Right lobe of liver (tissue), 6 donors: Measurements from ENCODE around the gene CCND2. TPM values are rescaled to one million over a fixed set of nuclear protein-coding genes. Genes with fewer than 3 reads are reported as not detected.

ENCODE experiments used
- ATAC-seq, 4 donors: fragments of 200-7000 bp; cut with Tn5 transposase; one replicate each; pipeline ENCODE4 v1.9.1; 2020; ENCODE audit warnings: mild to moderate bottlenecking in 4 of 4, moderate library complexity in 4 of 4
- DNase-seq, 3 donors: peaks; one replicate each; pipeline ENCODE4 v3.0.0-alpha.2; 2020
- H3K27ac ChIP-seq, 3 donors: fragments of 200-600 bp; one replicate each; pipeline ENCODE4 v1.8.0; 2022
- H3K27me3 ChIP-seq, 2 donors: fragments of 200-600 bp; one replicate each; pipeline ENCODE4 v1.8.0; 2022
- H3K36me3 ChIP-seq, 4 donors: fragments of 200-600 bp; sonication (generic) in 1 of 4; one replicate each; pipeline versions ENCODE4 v1.5.1 to v1.8.0; 2017 to 2022; ENCODE audit warnings: control low read depth in 1 of 4
- H3K4me1 ChIP-seq, 4 donors: fragments of 200-600 bp; sonication (generic) in 1 of 4; one replicate each; pipeline versions ENCODE4 v1.5.1 to v1.8.0; 2017 to 2022; ENCODE audit warnings: control low read depth in 1 of 4
- H3K4me3 ChIP-seq, 3 donors: fragments of 200-600 bp; one replicate each; pipeline ENCODE4 v1.8.0; 2022
- H3K9me3 ChIP-seq, 4 donors: fragments of 200-600 bp; sonication (generic) in 1 of 4; one replicate each; pipeline versions ENCODE4 v1.5.1 to v1.8.0; 2017 to 2022; ENCODE audit warnings: control low read depth in 1 of 4
- POLR2A ChIP-seq: fragments of 450-650 bp; IDR thresholded peaks from one replicate; pipeline ENCODE4 v1.6.1; 2017; ENCODE audit warnings: antibody characterized with exemption, mild to moderate bottlenecking
- WGBS: methylation state at CpG from one replicate; pipeline ENCODE4 v1.1.6; 2018; ENCODE audit warnings: low coverage, low lambda C conversion rate; ENCODE audit not compliant: insufficient coverage; ENCODE audit errors: missing lambda C conversion rate; 5-methylcytosine and 5-hydroxymethylcytosine counted together
- intact Hi-C, 2 donors: fragments of 100-400 bp; cut with DNase I; formaldehyde crosslinking; loops; one replicate each; pipeline versions ENCODE4 v1.11.2 to v1.14.1; 2022
- total RNA-seq, 6 experiments: library from RNA; depleted of rRNA in 2 of 6; stranded (reverse); fragments of >200 nt in 2 of 6; fragmentation: NEBNext Ultra II Directional in 3 of 6; extraction: Animal tissue kit (Norgen Biotek cat#: 25700) in 3 of 6; gene quantifications; one replicate each; pipeline versions ENCODE4 v1.1.0 to v1.2.4, GENCODE V29; 2016 to 2023
- TF ChIP-seq, protein P1 (sequence below), 4 donors: fragments of 200-600 bp in 3 of 4; fragments of 450-650 bp in 1 of 4; IDR thresholded peaks; one replicate each; pipeline versions ENCODE4 v1.5.1 to v1.8.0; 2016 to 2022; ENCODE audit warnings: antibody characterized with exemption in 4 of 4, mild to moderate bottlenecking in 2 of 4
- donor health status: DM: no; HTN: yes; CAD: no.
- donor health status: DM: no; HTN: no; CAD: no.
- donor health status: DM: no; HTN: no; CAD: no.
- donor health status: DM: no; HTN: yes; CAD: no.
- donor health status: DM: no; HTN: yes; CAD: no.

CCND2 gene
- total RNA-seq, 6 experiments from 2014 or later, result 1.1 to 6.2 (median 1.5) TPM

DNA sequence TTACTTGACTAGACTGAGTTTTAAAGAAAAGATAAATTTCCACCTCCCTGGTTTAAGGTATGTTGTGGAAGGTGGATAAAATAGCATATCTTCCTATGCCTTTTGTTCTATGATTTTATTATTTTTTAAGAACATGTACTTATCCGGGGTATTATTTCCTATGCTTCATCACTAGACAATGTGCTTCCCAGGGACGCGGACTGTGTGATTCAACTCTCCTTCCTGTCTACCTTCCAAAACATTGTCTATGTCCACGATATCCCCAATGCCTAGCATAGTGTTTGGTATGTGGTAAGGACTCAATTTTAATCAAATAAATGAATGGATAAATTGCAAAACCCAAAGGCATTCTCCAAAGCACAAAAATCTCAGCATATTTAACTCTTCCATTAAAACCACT is 8.3 kb upstream of the CCND2 start:
- TF ChIP-seq POLR2A, result no peak
- TF ChIP-seq, protein P1, sequence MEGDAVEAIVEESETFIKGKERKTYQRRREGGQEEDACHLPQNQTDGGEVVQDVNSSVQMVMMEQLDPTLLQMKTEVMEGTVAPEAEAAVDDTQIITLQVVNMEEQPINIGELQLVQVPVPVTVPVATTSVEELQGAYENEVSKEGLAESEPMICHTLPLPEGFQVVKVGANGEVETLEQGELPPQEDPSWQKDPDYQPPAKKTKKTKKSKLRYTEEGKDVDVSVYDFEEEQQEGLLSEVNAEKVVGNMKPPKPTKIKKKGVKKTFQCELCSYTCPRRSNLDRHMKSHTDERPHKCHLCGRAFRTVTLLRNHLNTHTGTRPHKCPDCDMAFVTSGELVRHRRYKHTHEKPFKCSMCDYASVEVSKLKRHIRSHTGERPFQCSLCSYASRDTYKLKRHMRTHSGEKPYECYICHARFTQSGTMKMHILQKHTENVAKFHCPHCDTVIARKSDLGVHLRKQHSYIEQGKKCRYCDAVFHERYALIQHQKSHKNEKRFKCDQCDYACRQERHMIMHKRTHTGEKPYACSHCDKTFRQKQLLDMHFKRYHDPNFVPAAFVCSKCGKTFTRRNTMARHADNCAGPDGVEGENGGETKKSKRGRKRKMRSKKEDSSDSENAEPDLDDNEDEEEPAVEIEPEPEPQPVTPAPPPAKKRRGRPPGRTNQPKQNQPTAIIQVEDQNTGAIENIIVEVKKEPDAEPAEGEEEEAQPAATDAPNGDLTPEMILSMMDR (IDR thresholded peaks at IDR 0.05), result no peak
- peak in 1 of 4 donors; percentile 21 for ATAC-seq
- DNase-seq, result no peak
- intact Hi-C loops, result no loop called here
- H3K4me3 ChIP-seq, result no peak overlapping the region
- H3K4me1 ChIP-seq, result peaks cover 0 to 8% (median 0%) of the 10 kb centered on the region in 4 donors
- H3K27ac ChIP-seq, result no peak overlapping the region
- H3K36me3 ChIP-seq, result no peaks in the 10 kb centered on the region
- H3K9me3 ChIP-seq, result no peaks in the 10 kb centered on the region
- H3K27me3 ChIP-seq, result peaks cover 0 to 38% of the 10 kb centered on the region in 2 donors
- 54% methylated on average over 4 of the region's 4 CpGs for WGBS

DNA sequence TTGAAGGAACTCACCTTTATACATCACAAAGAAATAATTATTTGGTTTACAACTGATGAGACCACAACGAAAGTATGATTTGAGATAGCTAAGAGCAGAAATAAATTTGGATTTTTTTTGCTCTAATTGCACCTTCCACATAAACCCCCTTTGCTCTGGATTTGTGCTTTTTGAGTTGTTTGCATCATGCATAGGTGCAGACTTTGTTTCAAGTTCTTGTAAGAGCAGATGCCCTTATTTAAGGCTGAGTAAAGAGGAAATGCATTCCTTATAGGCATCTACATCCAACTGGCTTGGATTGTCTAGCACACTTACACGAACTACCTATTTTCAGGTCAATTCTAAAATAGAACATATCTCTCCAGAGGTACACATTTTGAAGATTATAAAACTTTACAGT is 6.6 kb upstream of the CCND2 start:
- no peaks in the 10 kb centered on the region for H3K9me3 ChIP-seq

DNA sequence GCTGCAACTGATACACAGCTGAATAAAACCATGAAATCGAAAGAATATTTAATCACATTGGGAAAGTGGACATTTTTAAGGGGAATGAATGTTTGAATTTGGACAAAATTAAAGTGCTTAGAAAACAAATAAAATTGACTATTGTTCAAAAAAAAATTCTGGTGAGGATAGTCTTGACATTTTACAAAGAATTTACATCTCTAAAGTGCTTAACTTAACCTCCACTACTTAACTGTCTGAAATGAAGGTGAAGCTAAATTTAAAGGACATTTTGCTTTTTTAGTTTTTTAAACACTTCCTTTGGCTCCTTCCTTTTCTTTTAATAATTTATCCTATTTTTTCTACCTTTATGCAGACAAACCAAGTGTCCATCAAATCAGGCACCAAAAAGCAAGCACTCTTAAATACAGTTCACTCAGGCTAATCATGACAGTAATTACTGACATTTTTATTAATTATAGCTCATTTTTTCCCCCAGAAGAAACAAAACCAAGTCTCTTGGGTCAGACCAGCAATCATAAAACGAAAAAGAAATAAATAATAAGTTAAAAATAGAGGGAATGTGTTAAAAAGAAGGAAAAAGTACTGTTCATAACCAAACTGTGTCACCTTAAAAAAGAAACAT is 5.7 kb upstream of the CCND2 start:
- intact Hi-C loops, result no loop called here
- peaks cover 0 to 25% (median 0%) of the 10 kb centered on the region in 4 donors for H3K4me1 ChIP-seq
- no peaks in the 10 kb centered on the region for H3K9me3 ChIP-seq
- TF ChIP-seq, protein P1 (IDR thresholded peaks at IDR 0.05), result no peak
- TF ChIP-seq POLR2A, result no peak
- 40% methylated on average over 2 of the region's 2 CpGs for WGBS
- H3K4me3 ChIP-seq, result no peak overlapping the region
- DNase-seq (no peak), ATAC-seq (no peak)
- H3K36me3 ChIP-seq, result no peaks in the 10 kb centered on the region
- H3K27ac ChIP-seq, result no peak overlapping the region
- H3K27me3 ChIP-seq, result peaks cover 0 to 57% of the 10 kb centered on the region in 2 donors

More for the DNA sequence above, 6.6 kb upstream of the CCND2 start:
- H3K27me3 ChIP-seq, result peaks cover 0 to 54% of the 10 kb centered on the region in 2 donors
- H3K36me3 ChIP-seq, result no peaks in the 10 kb centered on the region
- WGBS, result 62% methylated on average over 2 of the region's 2 CpGs
- DNase-seq, result no peak
- H3K4me1 ChIP-seq, result peaks cover 0 to 16% (median 0%) of the 10 kb centered on the region in 4 donors
- no peak overlapping the region for H3K27ac ChIP-seq
- intact Hi-C loops, result no loop called here
- TF ChIP-seq, protein P1 (IDR thresholded peaks at IDR 0.05), result no peak
- no peak for TF ChIP-seq POLR2A
- H3K4me3 ChIP-seq, result no peak overlapping the region
- ATAC-seq, result no peak

DNA sequence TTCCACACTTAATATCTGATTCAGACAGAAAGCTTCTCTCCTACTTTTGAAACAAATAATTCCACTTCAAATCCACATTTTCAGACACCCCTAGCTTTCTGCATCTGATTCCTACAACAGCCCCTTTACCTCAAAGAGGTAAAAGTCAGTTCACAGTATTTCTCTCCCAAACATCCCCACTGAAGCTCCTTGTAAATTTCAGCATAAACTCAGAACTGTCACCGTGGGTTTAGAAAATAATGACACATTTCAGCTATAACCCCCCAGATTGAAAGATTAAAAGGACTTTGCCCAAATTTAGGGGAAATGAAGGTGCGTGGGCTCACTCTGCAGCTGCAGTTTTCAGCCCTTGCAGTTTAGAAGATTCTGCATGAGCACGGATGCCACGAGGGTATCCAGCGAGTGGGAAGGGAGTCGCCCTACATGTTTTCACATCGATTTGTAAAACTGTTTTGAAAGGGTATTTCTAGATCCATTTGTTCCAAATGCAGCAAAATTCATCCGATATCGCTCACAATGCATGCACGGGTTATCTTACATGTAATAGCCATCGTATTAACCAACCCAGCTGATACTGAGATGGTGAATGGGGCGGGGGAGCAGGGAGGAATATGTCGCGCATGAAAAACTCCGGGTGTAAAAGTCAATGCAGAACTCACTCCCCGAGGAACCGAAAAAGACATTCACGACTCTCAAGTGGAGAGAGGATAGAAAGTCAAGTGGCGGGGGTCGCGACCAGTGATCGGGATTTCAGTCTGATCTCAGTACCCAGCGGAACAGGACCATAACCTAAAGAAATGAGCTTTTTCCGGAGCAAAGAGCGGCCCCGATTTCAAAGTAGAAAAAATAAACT is 5.0 kb upstream of the CCND2 start:
- DNase-seq (no peak), ATAC-seq (no peak)
- TF ChIP-seq, protein P1 (IDR thresholded peaks at IDR 0.05), result no peak
- TF ChIP-seq POLR2A, result no peak
- Histone ChIP-seq H3K36me3 (no peaks in the 10 kb centered on the region), H3K27me3 (peaks cover 0 to 59% of the 10 kb centered on the region in 2 donors), H3K9me3 (no peaks in the 10 kb centered on the region), H3K4me1 (peaks cover 0 to 31% (median 0%) of the 10 kb centered on the region in 4 donors), H3K4me3 (peak overlapping the region in 2 of 3 donors; percentile 13 to 37), H3K27ac (no peak overlapping the region)
- 4% methylated on average over 26 of the region's 26 CpGs for WGBS
- intact Hi-C loops, result no loop called here
